Measurements from ENCODE around the gene SCN5A. TPM values are rescaled to one million over a fixed set of nuclear protein-coding genes. Genes with fewer than 3 reads are reported as not detected.

The SCN5A gene
- 1.1 TPM for polyA plus RNA-seq (2013, experiment 1 of 2; ENCODE audit: insufficient read length)
- 0.95 TPM for polyA plus RNA-seq (2013, experiment 2 of 2; ENCODE audit: insufficient read length)

GRCh38 chr3:38649500-38650247 lies at the start of gene SCN5A:
SCN5A (minus strand) TSS chr3:38649687; CDS start chr3:38633307, 16,380 bp downstream.
- peak; percentile 33 for DNase-seq

DNA sequence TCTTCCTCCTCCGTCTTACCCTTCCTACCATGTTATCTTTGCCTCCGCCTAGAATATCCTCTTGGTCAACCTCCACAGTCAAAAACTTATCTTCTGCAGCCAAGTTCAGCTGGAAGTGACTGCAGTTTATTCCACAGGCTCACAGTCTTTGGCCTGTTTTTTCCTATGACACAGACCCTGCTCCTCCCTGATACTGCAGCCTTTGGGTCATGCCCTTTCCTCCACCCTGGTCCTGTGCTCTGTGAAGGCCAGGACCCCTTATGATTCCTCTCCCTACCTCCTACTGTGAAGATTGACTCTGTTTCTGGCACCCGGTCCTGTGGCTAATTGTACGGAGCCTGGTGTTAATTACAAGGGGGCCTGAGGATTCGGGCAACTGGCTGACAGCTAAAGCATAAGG lies 49.3 kb upstream of the SCN5A start:
- no peak for DNase-seq

- no peak for DNase-seq
Observed at GRCh38 chr3:38698061-38698460, 48.6 kb upstream of the SCN5A start.

- no peak for DNase-seq
Observed at GRCh38 chr3:38696034-38696433, 46.5 kb upstream of the SCN5A start.

GRCh38 chr3:38690185-38690584 lies 40.7 kb upstream of the SCN5A start:
- DNase-seq: peak; percentile 4

GRCh38 chr3:38689774-38690173 lies 40.3 kb upstream of the SCN5A start:
- no peak for DNase-seq

GRCh38 chr3:38689346-38689745 lies 39.9 kb upstream of the SCN5A start:
- DNase-seq: no peak

DNA sequence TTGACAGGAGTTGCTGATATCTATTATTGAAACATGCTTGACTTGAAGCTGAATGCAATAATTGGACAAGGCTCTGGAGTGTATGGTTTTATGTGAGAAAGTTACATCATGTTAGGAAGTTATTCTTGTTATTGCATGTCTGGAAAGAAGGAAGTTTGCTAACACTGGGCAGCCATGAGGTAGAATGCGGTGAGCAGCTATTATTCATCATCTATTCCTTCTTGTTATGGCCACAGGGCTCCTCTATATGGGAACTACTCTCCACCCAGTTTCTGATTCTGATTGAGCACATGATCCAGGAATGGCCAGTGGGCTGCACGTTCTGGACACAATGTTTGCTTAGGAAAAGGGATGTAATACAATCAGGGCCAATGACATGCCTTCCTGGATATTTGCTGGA lies 37.8 kb upstream of the SCN5A start:
- no peak for DNase-seq

DNA sequence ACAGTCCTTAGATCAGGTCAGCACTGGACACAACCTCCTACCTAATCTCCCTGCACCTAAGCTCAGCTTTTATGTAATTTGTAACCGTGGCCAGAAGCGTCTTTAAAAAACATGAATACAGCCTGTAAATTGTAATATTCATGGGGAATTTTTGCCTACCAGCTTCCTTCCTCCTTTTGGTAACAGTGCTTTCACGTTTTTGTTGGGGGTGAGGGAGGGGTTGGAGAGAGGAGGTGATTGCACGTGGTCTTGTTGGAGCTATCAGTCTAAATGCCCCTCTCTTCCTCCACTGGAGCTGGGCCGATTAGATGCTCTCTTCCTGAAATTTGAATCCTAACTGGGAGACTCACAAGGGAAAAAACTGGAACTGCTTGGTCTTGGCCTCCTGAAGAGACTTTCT lies 35.1 kb upstream of the SCN5A start:
- no peak for DNase-seq

GRCh38 chr3:38669668-38670067 lies 20.2 kb upstream of the SCN5A start:
- no peak for DNase-seq

DNA sequence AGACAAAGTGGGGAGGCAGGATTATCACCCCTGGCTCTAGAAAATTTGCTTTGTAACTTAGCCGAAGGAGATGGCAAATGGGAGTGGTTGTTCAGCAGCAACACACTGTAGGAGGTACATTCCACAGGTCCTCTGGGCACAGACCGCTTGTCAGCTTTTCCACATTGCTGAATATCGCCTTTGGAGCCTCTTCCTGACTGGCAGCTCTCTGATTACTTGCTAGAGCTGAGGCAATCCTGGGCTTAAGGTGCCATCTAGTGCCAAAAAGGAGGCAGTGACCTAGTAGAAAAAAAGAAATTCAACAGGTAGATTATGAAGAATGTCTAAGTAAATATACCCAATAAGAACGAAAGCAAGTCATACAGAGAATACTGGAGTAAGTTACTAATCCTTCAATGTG lies 13.1 kb upstream of the SCN5A start:
- DNase-seq: peak; percentile 30

GRCh38 chr3:38658841-38659240 lies 9.4 kb upstream of the SCN5A start:
- no peak for DNase-seq

DNA sequence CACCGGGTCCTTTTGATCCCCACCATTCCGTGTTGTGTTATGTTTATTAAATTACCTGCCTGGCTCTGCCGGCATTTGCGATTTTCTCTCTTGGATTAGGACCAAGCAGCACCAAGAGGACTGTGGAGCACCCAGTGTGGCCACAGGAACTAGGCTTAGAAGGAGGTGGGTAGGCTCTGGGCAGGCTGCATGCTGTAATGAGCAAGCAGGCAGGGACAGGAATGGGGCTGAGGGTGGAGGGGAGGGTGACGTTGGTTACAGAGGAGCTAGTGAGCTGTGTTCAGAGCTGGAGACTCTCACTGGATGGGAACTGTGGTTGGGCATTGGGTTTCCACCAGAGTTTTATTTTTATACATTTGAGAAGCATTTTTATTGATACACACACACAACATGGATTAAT lies 7.9 kb upstream of the SCN5A start:
- DNase-seq: no peak

DNA sequence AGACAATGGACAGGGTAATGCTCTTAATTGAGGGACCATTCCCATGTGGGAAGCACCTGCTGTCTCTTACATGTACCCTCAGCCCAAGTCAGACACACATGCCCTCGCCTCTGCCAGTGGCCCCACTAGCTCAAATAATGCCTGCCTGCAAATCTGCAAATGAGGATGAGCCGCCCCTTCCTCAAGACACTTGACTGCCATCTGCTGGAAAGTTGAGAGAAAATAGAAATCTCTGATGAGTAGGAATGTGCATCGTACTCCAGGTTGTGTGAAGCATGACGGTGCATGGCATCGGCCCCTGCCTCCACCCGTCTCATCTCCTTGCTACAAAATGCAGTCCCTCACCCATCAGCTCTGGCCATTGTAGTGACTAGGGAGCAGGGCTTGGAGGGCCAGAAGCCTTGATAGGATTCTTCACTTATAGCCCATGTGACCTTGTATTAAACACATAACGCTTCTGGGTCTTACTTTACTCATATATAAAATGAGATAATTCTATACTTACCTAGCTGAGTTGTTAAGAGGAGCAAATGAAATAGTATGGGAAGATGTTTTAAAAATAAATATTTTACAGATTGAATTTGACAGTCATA lies 6.3 kb upstream of the SCN5A start:
- DNase-seq: peak; percentile 52

DNA sequence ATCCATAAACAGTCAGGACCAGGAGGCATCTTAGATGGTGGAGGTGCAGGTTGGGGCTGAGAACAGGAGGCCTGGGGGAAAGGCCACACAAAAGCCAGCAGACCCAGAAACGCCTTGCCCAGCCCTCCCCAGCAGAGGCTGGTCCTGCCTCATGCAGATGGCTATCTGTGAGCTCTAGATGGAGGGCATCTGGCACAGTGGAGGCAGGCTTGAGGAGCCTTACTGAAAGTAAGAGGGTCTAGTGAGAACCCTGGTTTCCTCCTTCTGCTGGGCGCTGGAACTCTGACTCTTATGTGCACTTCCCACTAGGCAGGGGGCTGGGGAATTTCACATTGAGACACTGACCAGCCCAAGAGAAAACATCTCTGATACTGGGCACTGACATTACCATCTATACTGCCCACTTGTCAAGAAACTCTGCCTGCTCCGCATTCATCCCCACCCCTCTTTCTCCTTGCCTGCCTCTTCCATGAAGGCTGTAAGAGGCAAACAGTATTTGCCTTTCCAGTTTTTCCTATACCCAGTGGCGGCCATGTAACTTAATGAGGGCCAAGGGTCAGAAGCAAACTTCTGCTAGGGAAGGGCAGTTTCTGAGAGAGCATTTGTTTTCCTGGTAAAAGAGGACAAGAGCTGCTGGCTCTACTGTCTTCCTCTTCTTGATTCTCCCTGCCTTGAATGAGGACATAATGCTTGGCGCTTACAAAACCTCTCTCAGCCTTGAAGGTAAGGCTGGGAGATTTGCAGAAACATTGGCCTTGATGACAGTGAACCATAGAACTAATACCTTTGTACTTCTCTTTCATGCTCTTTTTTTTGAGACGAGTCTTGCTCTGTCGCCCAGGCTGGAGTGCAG lies 4.4 kb upstream of the SCN5A start:
- no peak for DNase-seq

GRCh38 chr3:38652934-38653333 lies 3.4 kb upstream of the SCN5A start:
- DNase-seq: no peak

GRCh38 chr3:38651153-38651789 lies 1.8 kb upstream of the SCN5A start:
- peak; percentile 50 for DNase-seq

GRCh38 chr3:38650248-38650951 lies 913 bp upstream of the SCN5A start:
- DNase-seq: no peak

GRCh38 chr3:38648659-38649499 lies 608 bp downstream of the SCN5A start:
- no peak for DNase-seq

DNA sequence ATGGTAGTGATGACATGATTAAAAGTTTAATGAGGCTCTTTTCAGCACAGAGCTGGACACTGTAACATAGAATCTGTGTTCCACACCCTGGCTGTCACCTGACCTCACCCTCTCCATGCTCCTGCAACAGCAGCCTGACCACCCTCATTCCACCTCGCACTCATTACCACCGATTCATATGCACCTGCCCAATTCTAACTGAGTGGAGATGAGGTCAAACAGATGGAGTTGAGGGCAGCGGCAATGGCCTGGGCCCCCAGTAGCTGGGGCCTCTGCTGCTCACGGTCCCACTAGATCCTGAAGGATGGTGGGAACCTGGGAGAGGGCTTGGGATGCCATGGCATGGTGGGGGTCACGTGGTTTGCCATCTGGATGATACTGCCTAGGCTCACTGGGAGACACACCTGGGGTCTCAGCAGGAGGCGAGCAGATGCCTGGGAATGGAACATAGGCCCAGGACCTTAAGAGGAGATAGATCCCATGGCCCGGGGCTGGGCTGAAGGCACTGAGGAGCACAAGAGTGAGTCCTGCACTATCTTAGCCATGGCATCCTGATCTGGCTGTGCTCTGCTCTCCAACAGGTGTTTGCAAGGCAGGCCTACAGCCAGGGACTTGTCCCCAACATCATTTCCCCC lies 1.3 kb downstream of the SCN5A start:
- DNase-seq: no peak

Data from fibroblast of skin of back (primary cell).